ACC112 (cell line): Measurements from ENCODE around the gene LAD1.

Experiments used
- H2AFZ ChIP-seq: fragments of 200-600 bp; sonication (generic); one replicate; pipeline ENCODE4 v1.6.0; 2017; ENCODE audit warnings: antibody characterized with exemption, low read length; ENCODE audit not compliant: unreplicated experiment
- H3K27ac ChIP-seq: fragments of 200-600 bp; sonication (generic); 2 replicates; pipeline ENCODE4 v1.5.1; 2014; ENCODE audit warnings: low read depth, mild to moderate bottlenecking, antibody characterized with exemption, low read length, moderate library complexity
- H3K27me3 ChIP-seq: fragments of 200-600 bp; sonication (generic); 2 replicates; pipeline ENCODE4 v1.6.1; 2014; ENCODE audit warnings: mild to moderate bottlenecking, antibody characterized with exemption, low read length, moderate library complexity, mixed read lengths; ENCODE audit not compliant: insufficient read depth
- H3K36me3 ChIP-seq: fragments of 200-600 bp; sonication (generic); 2 replicates; pipeline ENCODE4 v1.6.1; 2016; ENCODE audit warnings: mild to moderate bottlenecking, antibody characterized with exemption, low read length, moderate library complexity, mixed read lengths; ENCODE audit not compliant: insufficient read depth
- H3K4me1 ChIP-seq: fragments of 200-600 bp; sonication (generic); one replicate; pipeline ENCODE4 v1.6.1; 2016; ENCODE audit warnings: low read length, mixed read lengths; ENCODE audit not compliant: insufficient read depth, unreplicated experiment, control insufficient read depth
- H3K4me3 ChIP-seq: fragments of 200-600 bp; sonication (generic); 2 replicates; pipeline ENCODE4 v1.5.1; 2014; ENCODE audit warnings: mild to moderate bottlenecking, low read depth, low read length
- H3K79me2 ChIP-seq: fragments of 200-600 bp; sonication (generic); one replicate; pipeline ENCODE4 v1.6.0; 2016; ENCODE audit warnings: low read length; ENCODE audit not compliant: control insufficient read depth, unreplicated experiment, insufficient read depth

Gene LAD1

DNA sequence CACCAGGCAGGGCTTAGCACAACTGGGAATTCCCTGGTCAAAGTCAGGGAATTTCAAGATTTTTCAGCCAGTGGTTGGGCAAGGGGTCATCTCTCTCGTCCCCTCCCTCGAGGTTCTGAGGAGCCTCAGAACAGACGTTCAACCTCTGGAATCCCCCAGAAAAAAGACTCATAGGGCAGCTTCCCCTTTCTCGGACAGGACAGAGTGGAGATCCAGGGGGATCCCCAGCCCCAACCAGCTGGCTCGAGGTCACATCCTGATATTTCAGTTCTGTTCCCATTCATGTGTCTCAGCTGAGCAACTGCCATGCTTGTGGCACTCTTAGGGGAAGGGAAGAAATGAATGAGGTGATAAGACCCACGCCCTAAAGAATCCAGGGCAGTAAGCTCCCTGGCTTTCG, 4.9 kb upstream of the LAD1 start:
- Histone ChIP-seq H3K36me3 (no peaks in the 10 kb centered on the region), H3K79me2 (no peaks in the 10 kb centered on the region), H3K27me3 (peaks cover 55% of the 10 kb centered on the region), H3K4me1 (no peaks in the 10 kb centered on the region), H3K4me3 (no peak overlapping the region), H3K27ac (no peak overlapping the region), H2AFZ (no peak overlapping the region)

DNA sequence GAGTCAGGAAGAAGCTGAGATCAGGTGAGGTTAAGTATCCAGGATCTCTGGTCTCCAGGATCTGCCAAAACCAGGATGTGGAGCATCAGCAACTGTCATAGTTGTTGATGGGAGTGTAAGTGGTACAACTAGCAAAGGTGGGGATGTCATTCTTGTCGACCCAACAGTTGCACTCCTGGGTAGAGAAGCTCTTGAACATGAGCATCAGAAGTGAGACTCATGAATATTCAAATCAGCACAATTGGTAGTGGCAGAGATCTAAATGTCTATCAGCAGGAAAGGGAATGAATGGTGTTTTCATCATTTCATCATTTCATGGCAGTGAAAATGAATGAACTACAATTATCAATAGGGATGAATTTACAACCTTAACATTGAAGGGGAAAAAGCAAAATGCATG, 4.2 kb upstream of the LAD1 start:
- Histone ChIP-seq H3K4me1 (no peaks in the 10 kb centered on the region), H3K79me2 (no peaks in the 10 kb centered on the region), H3K27ac (no peak overlapping the region), H3K27me3 (peaks cover 59% of the 10 kb centered on the region), H3K36me3 (no peaks in the 10 kb centered on the region), H3K4me3 (no peak overlapping the region), H2AFZ (no peak overlapping the region)

DNA sequence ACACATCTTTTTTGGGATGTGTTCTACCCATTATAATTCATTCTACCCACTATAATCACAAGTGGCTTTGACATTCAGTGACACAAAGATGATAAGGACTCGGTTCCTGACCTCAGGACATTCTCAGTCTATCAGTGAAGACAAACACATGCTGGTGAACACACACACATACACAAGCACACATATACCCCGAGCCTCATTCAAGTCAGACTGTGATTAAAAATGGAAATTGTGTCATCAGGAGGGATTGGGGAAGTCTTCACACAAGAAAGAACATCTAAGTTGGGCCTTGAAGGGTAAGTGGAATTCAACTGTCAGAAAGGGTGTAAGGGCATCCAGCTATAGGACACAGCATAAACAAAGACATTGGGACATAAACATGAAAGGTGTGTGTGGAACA, 2.6 kb upstream of the LAD1 start:
- H3K36me3 ChIP-seq: no peaks in the 10 kb centered on the region

DNA sequence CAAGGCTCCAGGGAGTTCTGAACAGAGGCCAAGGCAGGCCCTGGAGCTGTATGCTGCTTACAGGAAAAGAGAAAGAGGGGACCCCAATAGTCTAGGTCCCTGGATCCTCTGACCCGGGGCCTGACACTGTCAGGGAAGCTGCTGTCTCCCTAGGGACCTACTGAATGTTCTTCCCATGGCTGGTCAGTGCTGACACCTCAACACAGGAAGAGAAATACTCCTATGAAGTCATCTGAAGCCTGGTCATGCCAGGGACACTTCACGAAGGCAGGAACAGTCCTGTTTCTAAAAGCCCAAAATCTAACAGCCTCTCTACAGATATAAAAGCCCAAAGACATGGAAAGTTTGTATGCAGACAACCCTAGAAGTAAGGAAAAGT, 1.7 kb upstream of the LAD1 start:
- Histone ChIP-seq H2AFZ (no peak overlapping the region), H3K27ac (no peak overlapping the region), H3K4me1 (no peaks in the 10 kb centered on the region), H3K27me3 (peaks cover 74% of the 10 kb centered on the region), H3K79me2 (no peaks in the 10 kb centered on the region), H3K4me3 (no peak overlapping the region), H3K36me3 (no peaks in the 10 kb centered on the region)

More for the DNA sequence above, 2.6 kb upstream of the LAD1 start:
- Histone ChIP-seq H3K79me2 (no peaks in the 10 kb centered on the region), H3K27me3 (peaks cover 74% of the 10 kb centered on the region), H3K27ac (no peak overlapping the region), H3K4me3 (no peak overlapping the region), H2AFZ (no peak overlapping the region), H3K4me1 (no peaks in the 10 kb centered on the region)

DNA sequence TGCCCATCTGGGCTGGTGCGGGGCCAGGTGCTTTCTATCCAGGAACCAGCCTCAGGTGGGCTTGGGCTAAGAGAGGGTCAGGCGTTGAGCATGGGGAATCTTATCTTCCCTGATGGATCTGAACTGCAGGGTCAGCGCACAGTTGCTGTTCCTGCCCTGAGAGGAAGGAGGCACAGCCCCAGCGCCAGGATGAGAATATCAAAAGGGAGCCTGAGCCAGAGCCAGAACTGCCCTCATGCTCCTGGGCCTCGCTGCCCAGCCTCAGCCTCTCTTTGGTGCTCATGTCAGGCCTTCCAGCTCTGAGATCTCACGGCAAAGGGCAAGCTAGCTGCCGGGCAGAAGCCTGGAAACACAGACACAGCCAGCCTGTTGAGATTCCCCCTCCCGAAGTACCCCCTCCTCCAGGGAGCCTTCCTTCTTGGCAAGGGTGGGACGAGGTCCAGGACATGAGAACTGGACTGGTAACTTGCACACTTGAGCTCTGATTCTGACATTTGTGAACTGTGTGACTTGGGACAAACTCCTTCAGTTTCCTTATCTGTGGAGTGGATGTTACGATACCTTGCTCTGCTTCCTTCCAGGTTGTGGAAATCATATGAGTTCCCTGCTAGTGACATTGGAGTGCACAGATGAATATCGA, 1.2 kb upstream of the LAD1 start:
- Histone ChIP-seq H3K4me1 (no peaks in the 10 kb centered on the region), H3K27ac (no peak overlapping the region), H3K36me3 (no peaks in the 10 kb centered on the region), H3K79me2 (no peaks in the 10 kb centered on the region), H3K4me3 (no peak overlapping the region), H3K27me3 (peaks cover 74% of the 10 kb centered on the region), H2AFZ (no peak overlapping the region)

DNA sequence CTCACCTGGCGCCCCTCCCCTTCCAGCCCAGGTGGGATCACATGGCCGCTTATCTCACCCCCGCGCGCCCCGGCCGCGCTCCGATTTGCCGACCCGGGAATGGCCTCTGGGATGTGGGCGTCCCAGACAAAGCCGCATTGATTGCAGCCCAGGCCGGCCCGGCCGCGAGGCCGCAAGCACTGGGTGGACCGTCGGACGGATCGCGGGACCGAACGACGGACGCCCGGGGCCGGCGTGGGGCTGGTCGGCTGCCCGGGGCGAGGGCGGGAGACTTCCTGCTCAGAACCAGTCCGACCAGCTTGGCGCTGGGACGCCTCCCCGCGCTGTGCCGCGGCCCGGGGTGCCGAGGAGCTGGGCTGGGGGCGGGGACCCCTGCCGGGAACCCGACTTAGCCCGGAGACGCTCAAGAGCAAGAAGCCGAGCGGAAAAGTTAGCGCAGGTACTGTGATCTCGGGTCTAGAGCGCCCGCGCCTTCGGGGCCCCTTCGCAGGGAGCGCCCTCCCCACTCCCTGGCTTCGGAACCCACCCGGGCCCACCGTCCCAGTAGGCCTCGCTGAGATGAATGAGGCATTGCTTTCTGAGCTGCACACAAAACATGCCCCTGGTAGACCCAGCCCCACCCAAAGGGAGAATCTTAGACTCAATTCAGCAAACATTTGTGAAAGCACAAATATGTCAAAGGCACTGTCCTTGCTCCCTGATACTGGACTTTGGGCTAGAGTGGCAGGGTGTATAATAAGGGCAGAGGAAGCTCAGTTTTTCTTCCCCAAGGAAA, 415 bp upstream of the LAD1 start:
- Histone ChIP-seq H3K27ac (no peak overlapping the region), H3K79me2 (no peaks in the 10 kb centered on the region), H2AFZ (no peak overlapping the region), H3K36me3 (no peaks in the 10 kb centered on the region), H3K27me3 (peaks cover 81% of the 10 kb centered on the region), H3K4me1 (no peaks in the 10 kb centered on the region), H3K4me3 (no peak overlapping the region)

DNA sequence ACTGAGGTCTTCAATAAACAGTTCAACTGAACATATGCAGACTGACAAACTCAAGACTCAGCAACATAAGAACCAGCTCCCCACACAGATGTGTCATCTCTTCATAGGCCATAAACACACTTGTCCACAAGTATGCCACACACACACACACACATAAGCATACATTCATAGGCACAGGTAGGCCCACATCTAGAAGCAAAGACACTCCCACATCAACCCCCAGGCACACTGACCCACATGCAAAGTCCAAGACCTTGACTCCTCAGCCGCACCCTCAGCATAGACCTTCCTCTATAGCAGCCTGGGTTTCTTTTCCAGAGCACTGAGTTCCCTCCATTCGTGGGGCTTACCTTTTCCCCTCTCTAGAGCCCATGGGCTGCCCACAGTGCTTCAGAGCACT, 1.4 kb downstream of the LAD1 start:
- no peaks in the 10 kb centered on the region for H3K79me2 ChIP-seq
- no peak overlapping the region for H3K4me3 ChIP-seq
- H3K36me3 ChIP-seq: no peaks in the 10 kb centered on the region
- no peak overlapping the region for H3K27ac ChIP-seq
- H2AFZ ChIP-seq: no peak overlapping the region
- no peaks in the 10 kb centered on the region for H3K4me1 ChIP-seq
- peaks cover 70% of the 10 kb centered on the region for H3K27me3 ChIP-seq

DNA sequence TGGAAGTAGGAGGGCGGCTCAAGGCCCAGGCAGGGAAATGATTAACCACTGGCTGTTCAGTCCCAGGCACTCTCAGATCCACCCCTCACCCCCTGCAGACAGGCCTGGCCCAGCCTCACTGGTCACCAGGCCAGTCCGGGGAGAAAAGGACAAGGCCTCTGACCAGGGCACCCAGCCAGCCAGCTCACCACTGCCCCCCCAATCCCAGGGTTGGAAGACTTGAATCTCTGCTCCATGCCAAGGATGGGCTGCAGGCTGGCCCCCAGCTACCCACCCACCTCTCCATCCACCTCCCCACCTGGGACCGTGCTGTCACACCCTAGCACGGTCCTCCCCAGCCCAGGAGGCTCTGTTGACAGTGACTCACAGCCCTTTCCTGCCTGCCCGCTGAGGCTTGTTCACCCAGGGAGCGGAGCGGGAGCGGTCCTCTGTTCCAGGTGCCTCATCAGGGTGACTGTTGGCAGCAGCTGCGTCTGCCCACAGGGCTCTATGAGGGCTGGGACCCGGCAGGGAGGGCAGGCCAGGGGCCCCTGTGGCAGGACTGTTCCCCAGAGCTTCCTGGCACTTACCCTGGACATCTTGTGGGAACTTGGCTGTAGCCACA, 2.2 kb downstream of the LAD1 start:
- Histone ChIP-seq H3K27me3 (peaks cover 70% of the 10 kb centered on the region), H3K36me3 (no peaks in the 10 kb centered on the region), H3K27ac (no peak overlapping the region), H3K79me2 (no peaks in the 10 kb centered on the region), H3K4me1 (no peaks in the 10 kb centered on the region), H3K4me3 (no peak overlapping the region), H2AFZ (no peak overlapping the region)

DNA sequence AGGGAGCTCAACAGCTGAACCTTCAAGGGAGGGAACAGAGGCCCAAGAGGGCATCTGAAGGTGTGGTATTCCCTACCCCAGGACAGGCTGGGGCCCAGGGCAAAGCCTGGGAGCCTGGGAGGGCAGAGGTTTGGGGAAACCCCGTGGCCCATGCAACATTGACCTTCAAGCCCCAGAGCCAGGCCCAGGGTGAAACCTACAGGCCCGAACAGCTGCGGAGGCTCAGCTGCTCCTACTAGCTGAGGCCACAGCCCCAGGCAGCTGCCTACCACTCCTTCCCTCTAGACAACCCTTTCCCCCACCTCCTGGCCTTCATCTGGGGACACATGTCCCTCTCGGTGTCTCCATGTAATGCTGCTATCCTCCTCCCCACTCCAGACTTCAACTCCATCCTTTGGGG, 3.2 kb downstream of the LAD1 start:
- H3K79me2 ChIP-seq: no peaks in the 10 kb centered on the region
- no peak overlapping the region for H3K4me3 ChIP-seq
- peaks cover 67% of the 10 kb centered on the region for H3K27me3 ChIP-seq
- no peak overlapping the region for H2AFZ ChIP-seq
- no peak overlapping the region for H3K27ac ChIP-seq
- no peaks in the 10 kb centered on the region for H3K4me1 ChIP-seq
- H3K36me3 ChIP-seq: no peaks in the 10 kb centered on the region

DNA sequence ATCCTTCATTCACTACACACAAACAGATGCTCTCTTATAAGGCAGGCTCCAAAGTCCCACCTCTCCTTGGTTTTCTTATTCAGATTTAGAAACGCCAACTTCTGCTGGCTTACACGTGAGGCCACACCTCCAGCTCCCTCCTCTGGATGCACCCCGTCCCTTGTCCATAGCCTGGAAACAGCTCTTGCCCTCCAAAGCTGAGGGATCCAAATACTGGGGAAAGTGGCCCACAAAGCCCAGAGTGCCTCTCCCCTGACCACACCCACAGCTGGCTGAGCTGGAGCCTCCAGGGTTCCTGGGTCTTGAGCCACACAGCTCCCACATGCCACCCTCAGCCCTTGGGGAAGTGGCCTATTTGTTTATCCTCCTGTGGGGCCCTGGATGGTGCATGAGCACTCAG, 4.5 kb downstream of the LAD1 start:
- Histone ChIP-seq H3K4me3 (no peak overlapping the region), H3K4me1 (no peaks in the 10 kb centered on the region), H2AFZ (no peak overlapping the region), H3K79me2 (no peaks in the 10 kb centered on the region), H3K27me3 (peaks cover 53% of the 10 kb centered on the region), H3K36me3 (no peaks in the 10 kb centered on the region), H3K27ac (no peak overlapping the region)

DNA sequence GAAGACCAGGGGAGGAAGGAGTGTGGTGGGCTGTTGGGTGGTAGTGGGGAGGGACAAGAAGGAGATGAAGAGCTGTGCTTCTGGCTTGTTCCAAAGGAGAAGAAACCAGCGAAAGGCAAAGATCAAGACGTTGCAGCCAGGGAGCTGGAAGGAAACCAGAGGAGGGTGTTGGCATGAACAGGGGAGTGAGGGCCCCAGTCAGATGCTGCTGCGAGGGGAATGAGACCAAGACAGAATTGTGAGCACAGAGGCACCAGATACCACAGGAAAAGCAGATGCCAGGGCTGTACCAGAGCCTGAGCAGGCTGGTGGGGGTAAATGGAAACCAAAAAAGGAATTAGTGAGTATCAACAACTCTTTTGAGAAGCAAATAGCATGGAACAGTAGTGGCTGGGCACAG, 6.0 kb downstream of the LAD1 start:
- no peak overlapping the region for H3K4me3 ChIP-seq
- H3K4me1 ChIP-seq: no peaks in the 10 kb centered on the region
- no peaks in the 10 kb centered on the region for H3K36me3 ChIP-seq
- no peak overlapping the region for H2AFZ ChIP-seq
- H3K27ac ChIP-seq: no peak overlapping the region
- H3K27me3 ChIP-seq: peaks cover 38% of the 10 kb centered on the region
- H3K79me2 ChIP-seq: no peaks in the 10 kb centered on the region
